ENCODE data around the gene FOXD2.

FOXD2 gene

GRCh38 chr1:47416319-47417169 lies 21.3 kb upstream of the FOXD2 start:
- no peak for DNase-seq

- no peak for DNase-seq
These were observed 20.4 kb upstream of the FOXD2 start for GRCh38 chr1:47417170-47418044.

- no peak for DNase-seq
These were observed 19.7 kb upstream of the FOXD2 start for GRCh38 chr1:47418122-47418521.

- DNase-seq, result no peak
These were observed 19.0 kb upstream of the FOXD2 start for GRCh38 chr1:47418681-47419325.

- DNase-seq, result no peak
These were observed 17.3 kb upstream of the FOXD2 start for GRCh38 chr1:47420547-47420946.

DNA sequence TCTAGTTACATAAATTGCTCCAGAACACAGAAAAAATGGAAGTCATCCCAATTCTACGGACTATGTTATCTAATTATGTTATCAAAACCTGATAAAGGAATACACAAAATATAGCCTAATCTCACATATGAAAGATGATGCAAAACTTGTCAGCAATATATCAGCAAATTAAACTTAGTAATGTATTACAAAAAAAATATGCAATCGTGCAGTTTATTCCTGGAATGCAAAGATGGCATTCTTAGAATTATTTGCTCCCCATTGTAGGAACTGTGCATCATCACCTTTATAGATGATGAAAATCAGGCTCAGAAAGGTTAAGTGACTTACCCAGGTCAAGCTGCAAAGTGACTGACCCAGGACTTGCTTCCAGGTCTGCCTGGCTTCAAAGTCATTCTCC lies 14.0 kb upstream of the FOXD2 start:
- DNase-seq, result no peak

DNA sequence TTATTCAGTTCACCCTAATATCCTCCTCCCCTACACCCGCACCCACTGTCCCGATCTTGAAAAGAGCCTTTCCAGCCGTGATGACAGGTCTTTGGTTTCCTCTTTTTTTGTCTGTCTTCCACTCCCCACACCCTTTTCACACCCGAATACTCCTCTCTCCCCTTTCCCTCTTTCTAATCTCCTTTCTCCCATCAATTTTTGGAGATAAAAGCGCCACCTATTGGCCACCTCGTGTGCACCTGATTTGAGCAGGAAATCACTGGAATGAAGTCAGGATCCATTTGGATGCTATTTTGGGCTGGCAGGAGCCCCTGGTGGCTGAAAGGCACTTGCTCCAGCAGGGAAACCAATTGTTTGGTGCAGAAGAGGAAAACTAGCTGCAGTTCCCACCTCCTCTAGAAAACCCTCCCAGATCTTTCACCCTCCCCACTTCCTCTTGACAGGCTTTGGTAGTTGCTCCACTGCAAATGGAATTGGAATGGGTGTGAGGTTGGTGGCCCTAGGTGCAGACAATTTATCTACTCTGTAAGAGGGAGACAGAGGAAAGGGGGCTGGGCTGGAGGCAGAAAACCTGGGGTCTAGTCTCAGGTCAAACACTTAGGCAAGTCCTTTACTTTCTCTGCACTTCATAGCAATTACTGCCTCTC lies 13.4 kb upstream of the FOXD2 start:
- peak in 1 of 56 donors; percentile 5 for DNase-seq

- DNase-seq, result no peak
These were observed 6.3 kb upstream of the FOXD2 start for GRCh38 chr1:47431534-47431933.

GRCh38 chr1:47432071-47433036 lies 5.5 kb upstream of the FOXD2 start:
- DNase-seq, result peak in 45 of 56 donors; percentile 3 to 80 (median 37)

- no peak for DNase-seq
These were observed 4.8 kb upstream of the FOXD2 start for GRCh38 chr1:47433037-47433421.

- no peak for DNase-seq
These were observed 4.3 kb upstream of the FOXD2 start for GRCh38 chr1:47433477-47434050.

DNA sequence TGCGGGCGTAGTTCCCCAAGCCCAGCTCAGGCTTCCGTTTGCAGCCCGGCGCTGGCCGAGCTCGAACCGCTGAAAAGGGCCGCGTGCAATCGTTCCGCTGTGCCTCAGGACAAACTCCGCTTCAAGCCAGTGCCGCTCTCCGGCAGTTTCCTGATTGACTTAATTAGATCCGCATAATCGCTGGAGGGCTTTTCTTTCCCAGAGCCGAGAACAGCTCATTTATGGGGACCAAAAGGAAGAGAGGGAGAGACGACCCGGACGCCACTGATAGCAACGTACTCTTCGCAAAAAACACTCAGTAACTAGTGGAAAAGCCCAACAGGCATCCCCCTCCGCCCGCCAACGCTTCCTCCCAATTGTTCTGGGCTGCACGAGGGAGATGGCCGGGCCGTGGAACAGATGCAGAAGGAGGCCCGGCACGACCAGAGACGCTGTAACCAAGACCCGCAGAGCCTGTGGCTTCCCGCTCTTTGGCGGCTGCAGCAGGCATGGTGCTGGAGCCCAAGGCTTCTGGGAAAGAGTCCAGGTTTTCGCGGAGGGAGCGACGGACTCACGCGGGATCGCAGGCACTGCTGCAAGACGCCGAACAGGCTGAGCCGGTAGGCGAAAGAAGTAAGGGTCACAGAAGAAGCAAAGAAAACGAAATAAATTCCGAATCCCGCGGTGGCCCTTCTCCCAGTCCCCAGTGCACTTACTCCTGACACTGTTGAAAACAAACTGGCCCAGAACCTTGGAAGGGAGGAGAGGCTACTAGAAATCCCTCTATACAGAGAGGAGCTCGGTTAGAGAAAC lies 3.6 kb upstream of the FOXD2 start:
- peak in 36 of 56 donors; percentile 3 to 65 (median 16) for DNase-seq

DNA sequence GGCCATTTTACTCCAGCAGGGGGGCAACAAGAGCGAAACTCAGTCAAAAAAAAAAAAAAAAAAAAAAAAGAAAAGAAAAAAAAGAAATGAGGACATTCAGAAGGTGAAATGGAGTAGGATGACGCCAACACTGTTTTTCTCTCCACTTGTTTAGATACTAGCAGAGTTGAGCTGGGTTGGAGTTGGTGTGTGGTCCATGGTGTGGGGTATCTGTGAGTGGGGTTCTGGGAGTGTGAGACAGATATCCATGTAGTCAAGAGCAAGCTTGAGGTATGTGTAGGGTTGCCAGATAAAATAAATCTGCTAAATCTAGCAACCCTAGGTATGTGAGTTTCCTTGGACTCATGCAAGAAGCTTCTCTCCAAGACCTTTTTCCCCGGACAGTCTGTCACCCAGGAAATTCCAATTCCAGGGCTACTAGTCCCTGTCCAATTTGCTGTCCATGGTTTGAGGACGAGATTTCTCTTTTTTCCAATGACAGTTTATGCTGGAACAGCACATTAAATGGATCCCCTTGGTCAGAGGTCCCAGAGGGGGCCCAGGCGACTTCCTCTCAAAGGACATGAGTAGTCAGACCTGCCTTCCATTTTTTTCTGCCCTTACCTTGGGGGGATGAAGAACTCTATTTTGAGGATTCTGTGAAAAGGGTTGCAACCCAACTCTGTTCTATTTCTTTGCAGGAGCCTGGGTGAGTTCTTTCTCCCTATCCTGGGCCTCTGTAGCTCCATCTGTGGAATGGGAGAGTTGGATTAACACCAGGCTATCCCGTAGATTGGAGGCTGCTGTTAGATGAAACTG lies 2.1 kb upstream of the FOXD2 start:
- DNase-seq, result no peak

DNA sequence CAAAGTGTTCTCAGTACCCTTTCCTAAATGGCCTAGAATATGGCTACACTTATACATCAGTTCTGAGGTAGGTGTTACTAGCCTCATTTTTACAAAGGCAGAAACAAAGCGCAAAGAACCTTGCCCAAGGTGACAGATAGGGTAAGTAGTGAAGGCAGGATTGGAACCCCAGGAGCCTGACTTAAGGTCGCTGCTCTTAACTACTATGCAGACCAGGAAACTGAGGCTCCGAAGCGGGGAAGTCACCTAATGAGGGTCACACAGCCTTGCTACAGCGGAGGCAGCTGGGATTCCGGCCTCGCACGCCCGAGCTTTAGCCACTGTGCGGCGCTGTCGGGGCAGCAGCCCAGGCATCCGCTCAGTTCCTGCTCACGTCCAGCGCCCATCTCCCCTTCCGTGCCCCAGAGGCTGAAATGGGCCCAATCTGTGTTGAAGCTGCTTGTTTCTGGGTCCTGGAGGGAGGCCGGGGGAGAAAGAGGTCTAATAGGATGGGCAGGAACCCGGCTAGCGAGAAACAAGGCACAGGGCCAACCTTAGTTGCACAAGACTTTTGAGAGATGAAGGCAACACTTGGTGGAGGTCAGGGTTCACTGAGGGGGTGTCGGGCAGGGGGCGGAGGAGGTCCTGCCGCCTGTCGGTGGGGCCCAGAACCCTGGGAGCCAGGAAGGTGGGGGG lies 1.4 kb upstream of the FOXD2 start:
- peak in 17 of 56 donors; percentile 1 to 65 (median 12) for DNase-seq

GRCh38 chr1:47436979-47437446 lies 831 bp upstream of the FOXD2 start:
- no peak for DNase-seq

DNA sequence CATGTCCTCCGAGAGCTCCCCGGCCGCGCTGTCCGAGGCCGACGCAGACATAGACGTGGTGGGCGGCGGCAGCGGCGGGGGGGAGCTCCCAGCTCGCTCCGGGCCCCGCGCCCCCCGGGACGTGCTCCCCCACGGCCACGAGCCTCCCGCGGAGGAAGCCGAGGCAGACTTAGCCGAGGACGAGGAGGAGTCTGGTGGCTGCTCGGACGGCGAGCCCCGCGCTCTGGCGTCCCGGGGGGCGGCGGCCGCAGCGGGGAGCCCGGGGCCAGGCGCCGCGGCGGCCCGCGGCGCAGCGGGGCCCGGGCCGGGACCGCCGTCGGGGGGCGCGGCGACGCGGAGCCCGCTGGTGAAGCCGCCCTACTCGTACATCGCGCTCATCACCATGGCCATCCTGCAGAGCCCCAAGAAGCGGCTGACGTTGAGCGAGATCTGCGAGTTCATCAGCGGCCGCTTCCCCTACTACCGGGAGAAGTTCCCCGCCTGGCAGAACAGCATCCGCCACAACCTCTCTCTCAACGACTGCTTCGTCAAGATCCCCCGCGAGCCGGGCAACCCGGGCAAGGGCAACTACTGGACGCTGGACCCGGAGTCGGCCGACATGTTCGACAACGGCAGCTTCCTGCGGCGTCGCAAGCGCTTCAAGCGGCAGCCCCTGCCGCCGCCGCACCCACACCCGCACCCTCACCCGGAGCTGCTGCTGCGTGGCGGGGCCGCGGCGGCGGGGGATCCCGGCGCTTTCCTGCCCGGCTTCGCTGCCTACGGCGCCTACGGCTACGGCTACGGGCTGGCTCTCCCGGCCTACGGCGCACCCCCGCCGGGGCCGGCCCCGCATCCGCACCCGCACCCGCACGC lies 547 bp downstream of the FOXD2 start:
- no peak for DNase-seq
